Superior temporal gyrus (tissue), 1 donor: ENCODE results near the gene PMAIP1.

Source experiments
- DNase-seq: peaks from one replicate; pipeline ENCODE4 v3.0.0-alpha.2; 2016; ENCODE audit errors: extremely low spot score

Gene PMAIP1

GRCh38 chr18:59912007-59912550, 12.3 kb downstream of the PMAIP1 start:
- no peak for DNase-seq

GRCh38 chr18:59915606-59916005, 15.8 kb downstream of the PMAIP1 start:
- DNase-seq, result no peak

GRCh38 chr18:59916746-59917145, 16.9 kb downstream of the PMAIP1 start:
- no peak for DNase-seq

GRCh38 chr18:59917422-59917821, 17.6 kb downstream of the PMAIP1 start:
- DNase-seq, result no peak

DNA sequence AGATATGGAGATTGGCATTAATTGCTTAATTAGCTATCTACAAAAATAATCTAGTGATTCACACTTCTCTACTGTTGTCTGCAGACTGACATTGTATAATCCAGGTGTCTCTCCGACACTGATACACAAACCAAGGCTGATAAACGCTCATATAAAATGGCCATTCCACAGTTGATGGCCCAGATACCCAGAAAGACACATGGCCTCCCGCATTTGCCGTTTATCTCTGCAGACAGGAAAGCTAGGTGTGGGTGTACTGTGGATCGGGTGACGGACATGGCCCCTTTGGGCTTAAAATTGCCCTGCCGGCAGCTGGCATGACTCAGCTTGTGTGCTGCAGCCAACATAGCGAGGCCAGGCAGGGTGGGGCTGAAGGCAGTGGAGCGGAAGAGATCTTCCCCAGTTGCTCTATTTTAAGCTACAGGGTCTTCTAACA, 18.5 kb downstream of the PMAIP1 start:
- DNase-seq, result no peak

DNA sequence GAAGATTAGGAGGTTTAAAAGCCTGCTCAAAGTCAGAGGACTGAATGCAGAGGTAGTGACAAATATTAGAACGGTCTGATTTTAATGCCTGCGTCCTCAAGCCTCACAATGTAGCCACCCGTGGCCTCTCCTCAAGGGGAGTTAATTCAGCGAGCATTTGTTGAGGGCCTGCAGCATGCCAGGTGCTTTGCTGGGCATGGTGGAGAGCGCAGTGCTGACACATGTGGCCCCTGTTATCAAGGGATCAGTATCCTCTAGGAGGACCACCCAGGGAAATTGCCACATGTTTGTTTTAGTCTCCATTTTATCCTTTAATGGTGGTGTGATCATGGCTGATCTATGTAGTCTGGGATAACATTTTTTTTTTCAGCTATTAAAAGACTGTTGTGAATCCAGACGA, 19.2 kb downstream of the PMAIP1 start:
- no peak for DNase-seq

DNA sequence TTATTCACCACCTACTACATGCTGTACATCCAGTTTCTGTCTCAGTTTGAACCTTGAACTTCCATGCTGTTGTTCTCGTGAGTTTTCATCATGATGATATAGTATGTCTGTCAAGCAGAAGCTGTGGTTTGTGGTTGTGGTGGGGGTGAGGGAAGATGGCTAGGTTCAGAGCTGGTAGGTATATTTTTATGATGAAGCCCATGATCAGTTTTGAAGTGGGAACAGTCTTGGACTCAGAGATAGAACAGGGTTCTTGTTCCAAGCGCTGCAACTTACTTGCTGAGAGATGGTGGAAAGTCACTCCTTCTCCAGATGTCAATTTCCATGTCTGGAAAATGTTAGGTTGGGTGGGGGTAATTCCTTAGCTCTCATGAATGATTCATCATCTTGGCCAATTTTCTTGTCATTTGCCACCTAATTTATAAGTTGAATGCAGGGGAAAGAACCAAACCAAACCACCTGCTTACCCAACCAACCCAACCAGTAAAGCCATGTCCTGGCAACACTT, 21.6 kb downstream of the PMAIP1 start:
- DNase-seq, result no peak

DNA sequence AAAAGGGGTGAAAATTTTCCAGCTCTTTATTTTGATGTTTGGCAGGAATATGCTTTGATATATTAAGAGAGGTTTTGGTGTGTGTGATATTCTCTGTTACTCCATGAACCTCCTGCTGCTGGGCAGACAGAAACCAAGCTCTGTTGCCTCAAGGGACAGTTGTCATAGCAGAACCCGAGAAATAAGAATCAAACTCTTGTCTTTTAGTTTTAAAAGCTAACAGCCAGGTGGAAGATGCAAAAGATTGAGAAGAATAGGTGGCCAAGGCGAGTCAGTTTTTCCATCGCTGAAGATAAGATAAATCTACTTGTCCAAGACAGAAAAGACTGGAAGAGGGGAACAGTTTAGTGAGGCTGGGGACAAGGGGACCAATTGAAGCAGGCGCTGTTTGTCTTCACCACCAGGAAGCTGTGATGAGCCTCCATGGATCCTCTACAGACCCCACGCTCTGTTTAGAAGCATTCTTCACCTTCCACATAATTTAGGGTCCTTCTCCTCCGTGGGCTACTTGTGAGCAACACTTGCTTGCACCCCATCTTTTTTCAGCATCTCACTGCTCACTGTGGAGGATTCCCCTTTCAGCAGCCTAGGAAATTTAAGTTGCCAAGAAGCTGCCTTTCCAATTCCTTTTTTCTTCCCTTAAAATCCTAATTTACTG, 23.9 kb downstream of the PMAIP1 start:
- no peak for DNase-seq

DNA sequence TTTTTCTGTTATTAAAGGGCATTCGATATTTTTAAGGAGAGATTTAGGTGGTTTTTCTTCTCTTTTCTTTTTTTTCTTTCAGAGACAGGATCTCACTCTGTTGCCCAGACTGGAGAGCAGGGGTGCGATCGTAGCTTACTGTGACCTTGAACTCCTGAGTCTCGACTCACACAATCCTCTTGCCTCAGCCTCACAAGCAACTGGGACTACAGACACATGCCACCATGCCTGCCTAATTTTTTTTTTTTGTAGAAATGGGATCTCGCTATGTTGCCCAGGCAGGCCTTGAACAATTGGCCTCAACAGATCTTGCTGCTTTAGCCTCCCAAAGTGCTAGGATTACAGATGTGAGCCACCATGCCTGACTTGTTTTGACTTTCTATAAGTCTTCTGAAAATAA, 26.3 kb downstream of the PMAIP1 start:
- DNase-seq, result no peak

- no peak for DNase-seq
These were observed 27.5 kb downstream of the PMAIP1 start for GRCh38 chr18:59927246-59927825.

- DNase-seq, result no peak
These were observed 28.4 kb downstream of the PMAIP1 start for GRCh38 chr18:59928201-59928600.

DNA sequence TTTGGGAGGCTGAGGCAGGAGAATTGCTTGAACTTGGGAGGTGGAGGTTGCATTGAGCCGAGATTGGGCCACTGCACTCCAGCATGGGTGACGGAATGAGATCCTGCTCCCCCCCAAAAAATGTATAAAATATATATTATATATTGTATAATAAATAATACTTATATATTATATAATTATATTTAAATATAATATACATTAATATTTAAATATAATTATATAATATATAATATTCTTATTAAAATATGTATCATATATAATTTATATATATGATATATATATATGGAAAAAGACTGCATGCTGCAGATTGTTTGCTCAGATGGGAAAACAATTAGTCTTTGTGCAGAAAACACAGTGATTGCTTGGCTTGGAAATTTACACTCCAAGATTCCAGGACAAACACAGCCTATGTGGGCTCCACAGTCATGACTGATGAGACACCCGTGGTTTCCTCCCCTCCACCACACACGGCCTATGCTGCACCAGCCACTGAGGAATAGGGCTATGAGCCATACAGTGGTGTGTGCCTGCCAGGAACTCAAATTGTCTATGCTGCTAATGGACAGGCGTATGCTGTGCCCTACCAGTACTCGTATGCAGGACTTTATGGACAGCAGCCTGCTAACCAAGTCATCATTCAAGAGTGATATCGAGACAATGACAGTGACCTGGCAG, 30.0 kb downstream of the PMAIP1 start:
- no peak for DNase-seq

DNA sequence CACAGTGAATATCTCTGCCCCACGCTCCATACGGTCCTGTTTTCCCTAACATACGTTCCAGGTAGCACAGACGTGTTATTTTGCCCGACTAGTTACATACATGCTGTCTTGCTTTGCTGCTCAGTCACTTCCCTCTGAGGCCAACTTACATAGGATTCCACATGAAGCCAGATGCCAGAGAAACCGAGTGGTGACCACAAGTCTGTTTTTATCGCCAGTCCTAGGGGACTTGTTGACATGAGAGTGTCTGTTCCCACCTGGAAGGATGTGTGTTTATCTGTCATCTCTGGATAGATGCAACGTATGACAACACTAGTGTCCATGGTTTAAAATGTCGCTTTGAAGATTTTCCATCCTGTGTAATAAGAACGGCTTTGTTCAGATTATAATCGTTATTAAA, 32.6 kb downstream of the PMAIP1 start:
- no peak for DNase-seq

- DNase-seq, result no peak
These were observed 38.9 kb downstream of the PMAIP1 start for GRCh38 chr18:59938676-59939075.

- no peak for DNase-seq
These were observed 39.3 kb downstream of the PMAIP1 start for GRCh38 chr18:59939127-59939526.

GRCh38 chr18:59940068-59940467, 40.3 kb downstream of the PMAIP1 start:
- DNase-seq, result no peak

DNA sequence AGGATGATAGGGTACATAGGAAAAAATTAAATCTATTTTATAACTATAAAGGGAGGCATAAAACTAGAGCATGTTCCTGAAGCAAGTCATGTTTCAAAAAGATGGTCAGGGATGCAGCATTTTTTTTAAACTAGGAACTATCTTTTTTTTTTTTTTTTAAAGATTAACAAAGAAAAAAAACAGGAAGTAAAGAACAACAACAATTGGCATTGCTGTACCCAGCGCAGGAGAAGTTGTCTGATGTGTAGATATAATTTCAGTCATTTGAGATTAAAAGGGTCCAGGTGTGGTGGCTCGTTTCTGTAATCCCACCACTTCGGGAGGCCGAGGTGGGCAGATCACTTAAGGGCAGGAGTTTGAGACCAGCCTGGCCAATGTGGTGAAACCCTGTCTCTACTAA, 41.5 kb downstream of the PMAIP1 start:
- DNase-seq, result no peak

GRCh38 chr18:59942601-59943000, 42.8 kb downstream of the PMAIP1 start:
- no peak for DNase-seq

- DNase-seq, result no peak
These were observed 45.7 kb downstream of the PMAIP1 start for GRCh38 chr18:59945544-59945943.

- no peak for DNase-seq
These were observed 50.6 kb downstream of the PMAIP1 start for GRCh38 chr18:59950215-59950944.

DNA sequence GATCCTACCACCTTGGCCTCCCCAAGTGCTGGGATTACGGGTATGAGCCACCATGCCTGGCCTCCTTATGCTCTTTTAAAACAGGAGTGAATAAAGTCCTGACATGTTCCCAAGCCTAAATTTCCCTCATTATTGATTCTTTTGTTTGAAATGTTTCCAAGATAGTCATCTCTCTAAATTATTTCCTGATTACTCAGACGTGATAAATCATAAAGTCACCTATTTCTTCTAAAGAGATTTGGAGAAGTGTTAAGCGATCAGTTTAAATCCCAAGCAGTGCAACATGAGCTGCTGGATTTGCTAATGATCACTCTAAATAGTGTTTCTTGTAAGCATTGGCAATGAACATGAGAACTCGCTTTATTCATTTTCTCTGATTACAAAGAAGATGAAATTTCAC, 51.8 kb downstream of the PMAIP1 start:
- DNase-seq, result no peak
